ENCODE data around the gene CADPS. TPM values are rescaled to one million over a fixed set of nuclear protein-coding genes. Genes with fewer than 3 reads are reported as not detected.

Gene CADPS
- total and polyA plus RNA-seq, 2 experiments from 2014 or later, result 49.2 to 63.8 TPM

DNA sequence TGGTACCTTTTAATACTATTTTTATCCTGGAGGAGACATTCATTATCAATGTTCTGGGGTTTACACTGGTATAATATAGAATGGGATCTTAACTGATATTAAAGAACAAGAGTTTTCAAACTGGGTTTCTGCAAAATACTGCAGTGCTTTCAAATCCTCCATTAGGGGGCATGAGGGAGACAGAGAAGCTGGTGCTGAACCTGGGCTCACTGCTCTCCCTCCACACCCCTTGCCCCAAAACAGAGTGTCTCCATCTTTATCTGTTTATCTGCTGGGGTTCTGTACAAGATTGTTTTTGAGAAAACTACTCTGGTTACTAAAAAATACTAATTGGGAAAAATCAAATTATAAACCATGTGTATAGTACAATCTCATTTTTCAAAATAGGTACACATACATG is 41.7 kb downstream of the CADPS start:
- Histone ChIP-seq H3K9me3 (ENCODE audit: low read depth) (no peaks in the 10 kb centered on the region), H3K4me1 (ENCODE audit: low read depth) (peaks cover 14% of the 10 kb centered on the region), H3K27me3 (no peaks in the 10 kb centered on the region), H3K36me3 (no peaks in the 10 kb centered on the region), H3K27ac (no peak overlapping the region), H3K4me3 (no peak overlapping the region)
- peak in 1 of 2 donors; percentile 26 for DNase-seq (ENCODE audit: low read depth in 1 of 2, low spot score in 1 of 2)
- TF ChIP-seq, protein P1, sequence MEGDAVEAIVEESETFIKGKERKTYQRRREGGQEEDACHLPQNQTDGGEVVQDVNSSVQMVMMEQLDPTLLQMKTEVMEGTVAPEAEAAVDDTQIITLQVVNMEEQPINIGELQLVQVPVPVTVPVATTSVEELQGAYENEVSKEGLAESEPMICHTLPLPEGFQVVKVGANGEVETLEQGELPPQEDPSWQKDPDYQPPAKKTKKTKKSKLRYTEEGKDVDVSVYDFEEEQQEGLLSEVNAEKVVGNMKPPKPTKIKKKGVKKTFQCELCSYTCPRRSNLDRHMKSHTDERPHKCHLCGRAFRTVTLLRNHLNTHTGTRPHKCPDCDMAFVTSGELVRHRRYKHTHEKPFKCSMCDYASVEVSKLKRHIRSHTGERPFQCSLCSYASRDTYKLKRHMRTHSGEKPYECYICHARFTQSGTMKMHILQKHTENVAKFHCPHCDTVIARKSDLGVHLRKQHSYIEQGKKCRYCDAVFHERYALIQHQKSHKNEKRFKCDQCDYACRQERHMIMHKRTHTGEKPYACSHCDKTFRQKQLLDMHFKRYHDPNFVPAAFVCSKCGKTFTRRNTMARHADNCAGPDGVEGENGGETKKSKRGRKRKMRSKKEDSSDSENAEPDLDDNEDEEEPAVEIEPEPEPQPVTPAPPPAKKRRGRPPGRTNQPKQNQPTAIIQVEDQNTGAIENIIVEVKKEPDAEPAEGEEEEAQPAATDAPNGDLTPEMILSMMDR (IDR thresholded peaks at IDR 0.05; ENCODE audit: low read depth, low read length), result peak; percentile 6

DNA sequence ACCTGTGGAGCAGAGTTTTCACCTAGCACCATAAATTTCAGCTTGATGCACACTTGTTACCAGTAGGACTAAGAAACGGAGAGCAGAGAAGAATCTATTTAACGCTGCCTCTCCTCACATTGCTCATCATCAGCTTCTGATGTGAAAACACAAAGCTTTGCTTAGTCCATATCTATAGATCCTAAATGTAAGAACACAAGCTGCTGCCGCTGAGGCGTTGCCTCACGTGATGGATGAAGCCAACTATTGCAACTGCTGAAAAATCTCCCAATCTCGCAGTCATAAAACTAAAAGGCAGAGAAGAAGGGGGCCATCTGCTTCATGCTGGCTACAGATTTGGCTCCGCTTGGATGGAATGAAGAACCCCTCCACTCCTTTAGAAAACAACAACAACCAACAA is 42.7 kb downstream of the CADPS start:
- no peaks in the 10 kb centered on the region for H3K9me3 ChIP-seq (ENCODE audit: low read depth)
- TF ChIP-seq, protein P1 (IDR thresholded peaks at IDR 0.05; ENCODE audit: low read depth, low read length), result no peak
- H3K27ac ChIP-seq, result no peak overlapping the region
- no peaks in the 10 kb centered on the region for H3K27me3 ChIP-seq
- no peaks in the 10 kb centered on the region for H3K36me3 ChIP-seq
- H3K4me3 ChIP-seq, result no peak overlapping the region
- no peak for DNase-seq (ENCODE audit: low read depth in 1 of 2, low spot score in 1 of 2)
- H3K4me1 ChIP-seq (ENCODE audit: low read depth), result peaks cover 10% of the 10 kb centered on the region

DNA sequence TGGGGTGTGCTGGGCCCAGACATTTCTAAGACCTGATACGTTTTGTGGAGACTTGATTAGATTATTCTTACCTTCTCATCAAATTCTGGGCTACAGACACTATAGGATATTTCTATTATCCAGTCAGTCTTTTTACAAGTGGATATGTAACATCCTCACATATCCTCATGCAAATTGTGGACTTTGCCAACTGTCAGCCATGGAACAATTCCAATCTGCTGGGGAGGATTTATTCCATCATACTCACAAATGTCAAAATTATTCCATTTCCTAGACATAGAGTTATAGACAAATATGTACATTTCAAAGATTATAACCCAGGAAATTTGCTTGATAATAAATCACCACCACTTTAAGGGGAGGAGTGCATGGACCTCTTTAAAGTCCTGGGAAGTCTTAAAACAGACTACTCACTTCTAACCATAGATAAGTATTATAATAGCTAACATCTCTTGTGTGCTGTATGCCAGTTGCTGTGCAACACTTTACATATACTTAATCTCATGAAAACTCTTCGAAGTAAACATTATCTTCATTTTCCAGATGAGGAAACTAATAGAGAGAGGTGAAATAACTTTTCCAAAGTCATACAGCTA is 44.4 kb downstream of the CADPS start:
- H3K4me3 ChIP-seq, result no peak overlapping the region
- no peaks in the 10 kb centered on the region for H3K27me3 ChIP-seq
- no peaks in the 10 kb centered on the region for H3K9me3 ChIP-seq (ENCODE audit: low read depth)
- DNase-seq (ENCODE audit: low read depth in 1 of 2, low spot score in 1 of 2), result no peak
- no peaks in the 10 kb centered on the region for H3K36me3 ChIP-seq
- TF ChIP-seq, protein P1 (IDR thresholded peaks at IDR 0.05; ENCODE audit: low read depth, low read length), result no peak
- no peak overlapping the region for H3K27ac ChIP-seq
- peaks cover 10% of the 10 kb centered on the region for H3K4me1 ChIP-seq (ENCODE audit: low read depth)

DNA sequence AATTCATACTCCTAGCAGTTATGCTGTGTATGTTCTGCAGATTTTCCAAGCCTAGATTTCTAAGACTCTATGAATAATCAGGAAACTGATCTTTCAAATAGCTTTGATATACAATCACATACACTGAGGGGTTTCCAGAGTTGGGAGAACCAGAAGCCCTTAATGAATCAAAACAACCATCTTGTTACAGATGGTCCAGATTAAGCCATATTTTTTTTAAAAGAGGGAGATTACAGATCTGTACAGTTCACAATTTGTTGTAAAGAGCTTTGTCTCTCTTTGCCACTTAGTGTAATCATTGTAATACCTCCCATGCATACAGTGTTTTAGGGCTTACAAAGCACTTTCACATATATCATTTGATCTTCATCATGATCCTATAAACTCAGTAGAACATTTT is 47.7 kb downstream of the CADPS start:
- Histone ChIP-seq H3K36me3 (no peaks in the 10 kb centered on the region), H3K4me1 (ENCODE audit: low read depth) (peaks cover 7% of the 10 kb centered on the region), H3K4me3 (no peak overlapping the region), H3K27me3 (no peaks in the 10 kb centered on the region), H3K9me3 (ENCODE audit: low read depth) (no peaks in the 10 kb centered on the region), H3K27ac (no peak overlapping the region)
- no peak for DNase-seq (ENCODE audit: low read depth in 1 of 2, low spot score in 1 of 2)
- TF ChIP-seq, protein P1 (IDR thresholded peaks at IDR 0.05; ENCODE audit: low read depth, low read length), result no peak

DNA sequence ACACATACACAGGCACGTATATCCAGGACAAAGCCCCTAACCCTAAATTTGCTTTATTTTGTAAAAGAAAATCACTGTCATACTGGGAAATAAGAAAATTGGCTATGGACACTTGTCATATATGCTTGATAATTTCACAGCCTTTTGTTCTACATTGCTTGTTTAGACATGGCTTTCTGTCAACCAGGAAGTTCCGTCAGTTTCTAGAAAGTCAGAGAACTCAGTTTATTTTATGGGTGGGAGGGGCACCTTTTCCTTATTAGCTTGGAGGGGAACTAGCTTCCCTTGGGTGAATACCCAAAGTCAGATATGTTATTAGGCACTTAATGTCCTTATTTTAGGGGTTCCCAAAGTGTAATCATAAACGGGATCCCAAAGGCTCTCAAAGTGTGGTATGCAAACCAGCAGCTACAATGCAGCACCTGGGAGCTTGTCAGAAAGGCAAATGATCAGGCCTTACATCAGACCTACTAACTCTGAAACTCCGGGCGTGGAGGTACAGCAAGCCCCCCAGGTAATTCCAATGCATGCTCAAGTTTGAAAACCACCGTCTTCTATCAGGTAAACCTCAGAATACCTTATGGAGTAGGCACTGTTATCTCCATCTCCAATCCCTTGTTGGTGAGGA is 50.1 kb downstream of the CADPS start:
- Histone ChIP-seq H3K36me3 (no peaks in the 10 kb centered on the region), H3K27me3 (no peaks in the 10 kb centered on the region), H3K27ac (no peak overlapping the region), H3K4me3 (no peak overlapping the region), H3K9me3 (ENCODE audit: low read depth) (no peaks in the 10 kb centered on the region), H3K4me1 (ENCODE audit: low read depth) (no peaks in the 10 kb centered on the region)
- TF ChIP-seq, protein P1 (IDR thresholded peaks at IDR 0.05; ENCODE audit: low read depth, low read length), result no peak
- DNase-seq (ENCODE audit: low read depth in 1 of 2, low spot score in 1 of 2), result no peak
